ENCODE measurements around the gene EID3.

The EID3 gene

GRCh38 chr12:104351057-104351983 is 47.8 kb downstream of the EID3 start:
- ChIA-PET POLR2A (interaction anchor here (0.6 kb wide), 1 partner anchor 198 kb away, joined by 4 read pairs; no protein-coding TSS in a partner anchor), CTCF (interaction anchor here (1.0 to 1.6 kb wide), 3 partner anchors 7 to 16 kb away, joined by 3 to 4 read pairs (median 4); no protein-coding TSS in a partner anchor)
- no peaks in the 10 kb centered on the region for H3K4me1 ChIP-seq (ENCODE audit: control extremely low read depth in 1 of 4, control insufficient read depth in 4 of 4, insufficient read depth in 4 of 4, low read length in 3 of 4)
- 100% methylated on average over 3 of the region's 4 CpGs for WGBS (ENCODE audit: insufficient coverage)
- H3K27ac ChIP-seq (ENCODE audit: insufficient read depth in 1 of 2, low read depth in 1 of 2, low read length in 2 of 2, poor library complexity in 1 of 2, severe bottlenecking in 2 of 2), result no peak overlapping the region
- H3K27me3 ChIP-seq (replicated peaks in 2 of 5; ENCODE audit: control insufficient read depth in 4 of 5, insufficient read depth in 5 of 5, low read length in 4 of 5), result no peaks in the 10 kb centered on the region
- no peaks in the 10 kb centered on the region for H3K9me3 ChIP-seq (ENCODE audit: control extremely low read depth in 1 of 5, control insufficient read depth in 4 of 5, insufficient read depth in 2 of 5, low read depth in 1 of 5, low read length in 4 of 5)
- H3K36me3 ChIP-seq (ENCODE audit: control insufficient read depth in 4 of 4, insufficient read depth in 4 of 4, low read length in 3 of 4), result peaks cover 41 to 61% (median 46%) of the 10 kb centered on the region in 4 experiments
- DNase-seq, result no peak
- H3K4me3 ChIP-seq (ENCODE audit: control insufficient read depth in 1 of 7, extremely low read depth in 1 of 7, insufficient read depth in 4 of 7, low read depth in 2 of 7, low read length in 6 of 7), result no peak overlapping the region

GRCh38 chr12:104352106-104352713 is 48.7 kb downstream of the EID3 start:
- Histone ChIP-seq H3K9me3 (ENCODE audit: control extremely low read depth in 1 of 5, control insufficient read depth in 4 of 5, insufficient read depth in 2 of 5, low read depth in 1 of 5, low read length in 4 of 5) (no peaks in the 10 kb centered on the region), H3K4me3 (ENCODE audit: control insufficient read depth in 1 of 7, extremely low read depth in 1 of 7, insufficient read depth in 4 of 7, low read depth in 2 of 7, low read length in 6 of 7) (no peak overlapping the region), H3K27ac (ENCODE audit: insufficient read depth in 1 of 2, low read depth in 1 of 2, low read length in 2 of 2, poor library complexity in 1 of 2, severe bottlenecking in 2 of 2) (no peak overlapping the region), H3K4me1 (ENCODE audit: control extremely low read depth in 1 of 4, control insufficient read depth in 4 of 4, insufficient read depth in 4 of 4, low read length in 3 of 4) (no peaks in the 10 kb centered on the region), H3K36me3 (ENCODE audit: control insufficient read depth in 4 of 4, insufficient read depth in 4 of 4, low read length in 3 of 4) (peaks cover 40 to 58% (median 44%) of the 10 kb centered on the region in 4 experiments), H3K27me3 (replicated peaks in 2 of 5; ENCODE audit: control insufficient read depth in 4 of 5, insufficient read depth in 5 of 5, low read length in 4 of 5) (no peaks in the 10 kb centered on the region)
- no peak for DNase-seq
- POLR2A ChIA-PET, result no interaction called here
- 100% methylated on average over 1 of the region's 3 CpGs for WGBS (ENCODE audit: insufficient coverage)
- CTCF ChIA-PET, result interaction anchor here (1.5 kb wide), 1 partner anchor 17 kb away, joined by 3 read pairs; no protein-coding TSS in a partner anchor

GRCh38 chr12:104353012-104353981 is 49.8 kb downstream of the EID3 start:
- peaks cover 33 to 48% (median 36%) of the 10 kb centered on the region in 4 experiments for H3K36me3 ChIP-seq (ENCODE audit: control insufficient read depth in 4 of 4, insufficient read depth in 4 of 4, low read length in 3 of 4)

GRCh38 chr12:104354167-104354867 is 50.8 kb downstream of the EID3 start:
- no peak overlapping the region for H3K4me3 ChIP-seq (ENCODE audit: control insufficient read depth in 1 of 7, extremely low read depth in 1 of 7, insufficient read depth in 4 of 7, low read depth in 2 of 7, low read length in 6 of 7)
- H3K27me3 ChIP-seq (replicated peaks in 2 of 5; ENCODE audit: control insufficient read depth in 4 of 5, insufficient read depth in 5 of 5, low read length in 4 of 5), result no peaks in the 10 kb centered on the region
- no peak for DNase-seq
- CTCF ChIA-PET, result no interaction called here
- H3K9me3 ChIP-seq (ENCODE audit: control extremely low read depth in 1 of 5, control insufficient read depth in 4 of 5, insufficient read depth in 2 of 5, low read depth in 1 of 5, low read length in 4 of 5), result no peaks in the 10 kb centered on the region
- H3K36me3 ChIP-seq (ENCODE audit: control insufficient read depth in 4 of 4, insufficient read depth in 4 of 4, low read length in 3 of 4), result peaks cover 24 to 38% (median 29%) of the 10 kb centered on the region in 4 experiments
- 92% methylated on average over 4 of the region's 6 CpGs for WGBS (ENCODE audit: insufficient coverage)
- H3K27ac ChIP-seq (ENCODE audit: insufficient read depth in 1 of 2, low read depth in 1 of 2, low read length in 2 of 2, poor library complexity in 1 of 2, severe bottlenecking in 2 of 2), result no peak overlapping the region
- POLR2A ChIA-PET, result no interaction called here
- H3K4me1 ChIP-seq (ENCODE audit: control extremely low read depth in 1 of 4, control insufficient read depth in 4 of 4, insufficient read depth in 4 of 4, low read length in 3 of 4), result no peaks in the 10 kb centered on the region

More at GRCh38 chr12:104353012-104353981, 49.8 kb downstream of the EID3 start:
- Histone ChIP-seq H3K27ac (ENCODE audit: insufficient read depth in 1 of 2, low read depth in 1 of 2, low read length in 2 of 2, poor library complexity in 1 of 2, severe bottlenecking in 2 of 2) (no peak overlapping the region), H3K4me1 (ENCODE audit: control extremely low read depth in 1 of 4, control insufficient read depth in 4 of 4, insufficient read depth in 4 of 4, low read length in 3 of 4) (no peaks in the 10 kb centered on the region), H3K9me3 (ENCODE audit: control extremely low read depth in 1 of 5, control insufficient read depth in 4 of 5, insufficient read depth in 2 of 5, low read depth in 1 of 5, low read length in 4 of 5) (no peaks in the 10 kb centered on the region), H3K27me3 (replicated peaks in 2 of 5; ENCODE audit: control insufficient read depth in 4 of 5, insufficient read depth in 5 of 5, low read length in 4 of 5) (no peaks in the 10 kb centered on the region), H3K4me3 (ENCODE audit: control insufficient read depth in 1 of 7, extremely low read depth in 1 of 7, insufficient read depth in 4 of 7, low read depth in 2 of 7, low read length in 6 of 7) (no peak overlapping the region)
- WGBS (ENCODE audit: insufficient coverage), result 98% methylated on average over 14 of the region's 17 CpGs
- POLR2A ChIA-PET, result no interaction called here
- DNase-seq, result no peak
- CTCF ChIA-PET, result interaction anchor here (1.5 kb wide), 1 partner anchor 18 kb away, joined by 3 read pairs; no protein-coding TSS in a partner anchor
